GM12874 (cell line): Measurements from ENCODE around the gene UCK2.

Source experiments
- TF ChIP-seq, protein P1 (sequence below): IDR thresholded peaks from 2 replicates; pipeline ENCODE4 v1.5.1; 2011; ENCODE audit warnings: low read depth, mild to moderate bottlenecking, control low read depth, low read length, moderate library complexity; ENCODE audit not compliant: insufficient read depth

The UCK2 gene

GRCh38 chr1:165860065-165860464 is 32.7 kb downstream of the UCK2 start:
- TF ChIP-seq, protein P1, sequence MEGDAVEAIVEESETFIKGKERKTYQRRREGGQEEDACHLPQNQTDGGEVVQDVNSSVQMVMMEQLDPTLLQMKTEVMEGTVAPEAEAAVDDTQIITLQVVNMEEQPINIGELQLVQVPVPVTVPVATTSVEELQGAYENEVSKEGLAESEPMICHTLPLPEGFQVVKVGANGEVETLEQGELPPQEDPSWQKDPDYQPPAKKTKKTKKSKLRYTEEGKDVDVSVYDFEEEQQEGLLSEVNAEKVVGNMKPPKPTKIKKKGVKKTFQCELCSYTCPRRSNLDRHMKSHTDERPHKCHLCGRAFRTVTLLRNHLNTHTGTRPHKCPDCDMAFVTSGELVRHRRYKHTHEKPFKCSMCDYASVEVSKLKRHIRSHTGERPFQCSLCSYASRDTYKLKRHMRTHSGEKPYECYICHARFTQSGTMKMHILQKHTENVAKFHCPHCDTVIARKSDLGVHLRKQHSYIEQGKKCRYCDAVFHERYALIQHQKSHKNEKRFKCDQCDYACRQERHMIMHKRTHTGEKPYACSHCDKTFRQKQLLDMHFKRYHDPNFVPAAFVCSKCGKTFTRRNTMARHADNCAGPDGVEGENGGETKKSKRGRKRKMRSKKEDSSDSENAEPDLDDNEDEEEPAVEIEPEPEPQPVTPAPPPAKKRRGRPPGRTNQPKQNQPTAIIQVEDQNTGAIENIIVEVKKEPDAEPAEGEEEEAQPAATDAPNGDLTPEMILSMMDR: no peak

DNA sequence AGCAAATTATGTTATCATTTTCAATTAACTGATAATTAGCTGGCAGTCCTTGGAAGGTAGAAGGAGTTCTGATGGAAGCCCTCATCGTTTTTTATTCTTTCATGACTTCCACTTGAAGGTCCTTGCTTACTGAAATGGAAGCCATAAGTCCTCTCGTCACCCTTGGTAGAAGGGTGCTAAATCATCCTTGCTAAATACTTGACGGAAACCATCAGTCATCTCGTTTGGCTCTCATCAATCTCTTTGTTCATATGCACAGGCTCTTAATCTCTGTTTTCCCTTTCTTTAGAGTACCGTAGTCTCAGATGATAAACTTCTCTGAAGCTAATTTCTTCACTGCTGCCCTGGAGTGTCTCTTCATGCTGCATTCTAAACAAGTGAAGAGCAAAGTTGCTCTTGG is 34.5 kb downstream of the UCK2 start:
- TF ChIP-seq, protein P1: no peak

GRCh38 chr1:165862448-165862847 is 35.0 kb downstream of the UCK2 start:
- TF ChIP-seq, protein P1: no peak

DNA sequence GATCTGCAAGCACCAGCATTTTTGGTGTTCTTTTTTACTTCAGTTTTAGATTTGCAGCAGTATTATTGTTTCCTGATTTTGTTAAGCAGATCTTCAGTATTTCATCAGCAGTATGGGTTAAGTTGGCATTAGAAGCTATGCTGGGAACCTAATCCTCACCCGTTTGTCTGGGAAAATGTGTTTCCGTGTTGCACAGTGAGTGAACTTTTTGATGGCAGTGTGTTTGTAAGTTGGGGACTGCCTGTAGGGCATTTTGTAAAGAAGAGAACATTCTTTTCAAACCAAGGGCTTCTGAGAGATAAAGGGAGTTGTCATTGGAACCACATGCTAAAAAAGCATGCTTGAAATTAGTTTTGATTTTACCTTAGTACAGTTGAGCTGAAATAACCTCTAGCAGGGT is 35.9 kb downstream of the UCK2 start:
- TF ChIP-seq, protein P1: no peak

- TF ChIP-seq, protein P1: no peak
Observed at GRCh38 chr1:165865633-165866340, 38.4 kb downstream of the UCK2 start.

GRCh38 chr1:165869343-165869742 is 41.9 kb downstream of the UCK2 start:
- TF ChIP-seq, protein P1: no peak

- TF ChIP-seq, protein P1: peak; percentile 48
Observed at GRCh38 chr1:165871311-165872067, 44.1 kb downstream of the UCK2 start.
